K562 (cell line): Measurements from ENCODE around the gene RGS5. TPM values are rescaled to one million over a fixed set of nuclear protein-coding genes. Genes with fewer than 3 reads are reported as not detected.

Experiments
- ATAC-seq: fragments of 200-7000 bp; cut with Tn5 transposase; 3 replicates; pipeline ENCODE4 v1.9.1; 2020; ENCODE audit warnings: moderate library complexity
- BruUV-seq: library from RNA; stranded (reverse); fragments of 400-500 nt; replicated peaks from 2 replicates; lab custom pipeline; 2021; lab: Mats Ljungman, UMichigan
- CTCF ChIA-PET: fragments of 300-600 bp; formaldehyde crosslinking; extraction: SDS; loops from one replicate; lab custom pipeline; 2021; ENCODE audit warnings: low intra/inter-chr PET ratio; lab: Yijun Ruan, JAX
- POLR2A ChIA-PET: fragments of 300-600, 350-650 bp; sonication (Branson Sonifier 250); formaldehyde crosslinking; extraction: SDS; loops from one replicate; lab custom pipeline; 2021; ENCODE audit warnings: antibody characterized with exemption, inconsistent platforms; lab: Yijun Ruan, JAX
- DNase-seq, 4 experiments: peaks; one replicate each; pipeline versions ENCODE4 v3.0.0 to v3.0.0-alpha.2; 2011 to 2018; ENCODE audit warnings: low spot score in 3 of 4, mixed read lengths in 3 of 4; ENCODE audit errors: extremely low read depth in 1 of 4
- FAIRE-seq: peaks from 2 replicates; lab custom pipeline; 2011; peaks lifted over from hg19 to GRCh38; lab: Jason Lieb, UNC
- H2AFZ ChIP-seq: 2 replicates; pipeline ENCODE4 v1.6.0; 2011; ENCODE audit warnings: low read depth, low read length, control low read depth, inconsistent platforms
- H3K27ac ChIP-seq: fragments of 200-600 bp; 3 replicates; pipeline ENCODE4 v1.8.0; 2011; ENCODE audit warnings: low read depth, mild to moderate bottlenecking, control low read depth, inconsistent platforms, low read length, moderate library complexity, mixed read lengths; ENCODE audit errors: extremely low read depth
- H3K27me3 ChIP-seq, 2 experiments: fragments of 300-600 bp in 1 of 2; 2 replicates in 1 of 2; 3 replicates in 1 of 2; pipeline versions ENCODE4 v1.6.0 to v1.8.0; 2011; ENCODE audit warnings: inconsistent platforms in 2 of 2, low read length in 2 of 2, mild to moderate bottlenecking in 1 of 2, mixed read lengths in 1 of 2, moderate library complexity in 1 of 2; ENCODE audit not compliant: control insufficient read depth in 2 of 2, insufficient read depth in 2 of 2
- H3K36me3 ChIP-seq: fragments of 300-600 bp; 3 replicates; pipeline ENCODE4 v1.8.0; 2011; ENCODE audit warnings: mild to moderate bottlenecking, low read length, inconsistent platforms; ENCODE audit not compliant: control insufficient read depth, insufficient read depth
- H3K4me1 ChIP-seq, 2 experiments: fragments of 200-600 bp in 1 of 2; replicated peaks in 1 of 2; 2 replicates in 1 of 2; 3 replicates in 1 of 2; pipeline versions ENCODE4 v1.5.1 to v1.8.0; 2011; ENCODE audit warnings: inconsistent platforms in 2 of 2, low read length in 2 of 2, mild to moderate bottlenecking in 1 of 2, mixed read lengths in 1 of 2, moderate library complexity in 1 of 2; ENCODE audit not compliant: control insufficient read depth in 2 of 2, insufficient read depth in 2 of 2
- H3K4me2 ChIP-seq: 2 replicates; pipeline ENCODE4 v1.6.1; 2011; ENCODE audit warnings: low read length, control low read depth, inconsistent platforms, mixed read lengths; ENCODE audit not compliant: insufficient read depth
- H3K4me3 ChIP-seq: fragments of 200-600 bp; sonication (generic), shearing (Covaris generic); 2 replicates; pipeline ENCODE4 v1.5.1; 2016; ENCODE audit warnings: control low read depth, inconsistent platforms
- H3K79me2 ChIP-seq: fragments of 200-600 bp; 3 replicates; pipeline ENCODE4 v1.8.0; 2011; ENCODE audit warnings: low read length, inconsistent platforms; ENCODE audit not compliant: control insufficient read depth, insufficient read depth
- H3K9ac ChIP-seq, 2 experiments: 2 replicates each; pipeline versions ENCODE4 v1.6.0 to v1.6.1; 2011; ENCODE audit warnings: low read depth in 2 of 2, low read length in 2 of 2, control low read depth in 1 of 2, inconsistent platforms in 1 of 2, mild to moderate bottlenecking in 1 of 2, mixed read lengths in 1 of 2; ENCODE audit not compliant: insufficient read depth in 1 of 2
- H3K9me1 ChIP-seq: one replicate; pipeline ENCODE4 v1.6.0; 2011; ENCODE audit warnings: inconsistent platforms, mild to moderate bottlenecking, low read length, moderate library complexity; ENCODE audit not compliant: control insufficient read depth, insufficient read depth
- H3K9me3 ChIP-seq: replicated peaks from 2 replicates; pipeline ENCODE4 v1.5.1; 2011; ENCODE audit warnings: low read depth, low read length, inconsistent platforms; ENCODE audit not compliant: control insufficient read depth, insufficient read depth
- H4K20me1 ChIP-seq: replicated peaks from 2 replicates; pipeline ENCODE4 v1.6.1; 2011; ENCODE audit warnings: low read length, inconsistent platforms, mixed read lengths; ENCODE audit not compliant: control insufficient read depth, insufficient read depth
- ARHGAP35 ChIP-seq: fragments of 450-650 bp; IDR thresholded peaks from 2 replicates; pipeline ENCODE4 v1.6.1; 2018; ENCODE audit not compliant: partially characterized antibody
- BHLHE40 ChIP-seq: IDR thresholded peaks from 2 replicates; pipeline ENCODE4 v1.6.1; 2011; ENCODE audit warnings: low read length, improper control_type of control experiment
- ETV5 ChIP-seq: sonication (generic); formaldehyde crosslinking; IDR thresholded peaks from 2 replicates; pipeline ENCODE4 v1.4.0; 2020; ENCODE audit warnings: low read depth, mild to moderate bottlenecking, missing genetic modification reagents
- ILF3 ChIP-seq: fragments of 450-650 bp; IDR thresholded peaks from 2 replicates; pipeline ENCODE4 v1.6.1; 2018; ENCODE audit warnings: antibody characterized with exemption, mild to moderate bottlenecking, moderate library complexity, borderline replicate concordance
- SMAD2 ChIP-seq: fragments of 150-350 bp; IDR thresholded peaks from 2 replicates; pipeline ENCODE4 v1.6.1; 2014; ENCODE audit warnings: low read depth, mild to moderate bottlenecking, low read length
- TBP ChIP-seq: optimal IDR thresholded peaks from 2 replicates; pipeline ENCODE3; 2011; ENCODE audit warnings: low read depth, low read length, improper control_type of control experiment
- ZFP1 ChIP-seq: fragments of 450-650 bp; formaldehyde crosslinking; IDR thresholded peaks from 2 replicates; pipeline ENCODE4 v1.4.0; 2020; ENCODE audit warnings: mild to moderate bottlenecking, mixed read lengths
- ZNF232 ChIP-seq: sonication (generic); formaldehyde crosslinking; IDR thresholded peaks from 2 replicates; pipeline ENCODE4 v1.8.0; 2022; ENCODE audit warnings: mild to moderate bottlenecking, missing genetic modification reagents
- WGBS: fragments of 100-300 bp; shearing (Covaris generic); methylation state at CpG from one replicate; pipeline ENCODE4 v1.1.6; 2016; ENCODE audit warnings: low coverage, mixed read lengths; ENCODE audit not compliant: insufficient coverage; ENCODE audit errors: missing lambda C conversion rate; 5-methylcytosine and 5-hydroxymethylcytosine counted together
- in situ Hi-C: fragments of 300-500 bp; cut with MboI; formaldehyde crosslinking; loops from 4 replicates; pipeline ENCODE4 v1.15.0; 2018; ENCODE audit warnings: inconsistent platforms, mixed read lengths
- intact Hi-C: fragments of 100-400 bp; cut with micrococcal nuclease; formaldehyde crosslinking; loops from 2 replicates; pipeline ENCODE4 v1.14.2; 2022
- polyA plus RNA-seq, 8 experiments: library from polyadenylated mRNA; depleted of rRNA in 4 of 8; stranded (reverse) in 5 of 8; unstranded in 3 of 8; fragments of >200 nt; fragmentation: Nextera tagmentation in 2 of 8; fragmentation: Illumina TruSeq in 1 of 8; extraction: Ambion mirVana in 2 of 8; extraction: Trizol in 1 of 8; gene quantifications; 2 replicates each; pipeline versions ENCODE4 v1.2.1 to v1.2.3, GENCODE V29; 2011 to 2014; ENCODE audit warnings: inconsistent platforms in 1 of 8, missing spikeins in 1 of 8
- total RNA-seq, 7 experiments: library from RNA; depleted of rRNA in 6 of 7; stranded (reverse); fragments of >200 nt in 6 of 7; fragmentation: Illumina TruSeq in 2 of 7; extraction: Trizol in 2 of 7; gene quantifications; 2 replicates each; pipeline versions ENCODE4 v1.2.1 to v1.2.3, GENCODE V29; 2011 to 2021; ENCODE audit warnings: low replicate concordance in 1 of 7
- TF ChIP-seq, protein P1 (sequence below): fragments of 450-650 bp; IDR thresholded peaks from 2 replicates; pipeline ENCODE4 v1.6.1; 2016; ENCODE audit warnings: missing biosample characterization, missing genetic modification characterization
- TF ChIP-seq, protein P2 (sequence below): fragments of 450-650 bp; IDR thresholded peaks from 2 replicates; pipeline ENCODE4 v1.6.1; 2016; ENCODE audit warnings: low read depth, mild to moderate bottlenecking, moderate library complexity

Gene RGS5
- total and polyA plus RNA-seq, 9 of the 15 experiments (the other 6 are each of a cell fraction or from before 2014, with no cell fraction given), result 0.71 to 5.3 (median 2.4) TPM

GRCh38 chr1:163124812-163125211 is 77.9 kb downstream of the RGS5 start:
- CTCF ChIA-PET, result no interaction called here
- WGBS, result under 1% methylated on average over 4 of the region's 4 CpGs
- no TSS peak for BruUV-seq

More at GRCh38 chr1:163124812-163125211, 77.9 kb downstream of the RGS5 start:
- Histone ChIP-seq H3K4me2 (no peak overlapping the region), H3K27ac (no peak overlapping the region), H2AFZ (no peak overlapping the region), H4K20me1 (no peaks in the 10 kb centered on the region), H3K27me3 (no peaks in the 10 kb centered on the region; a peak in 1 of 5 replicates), H3K9me3 (no peaks in the 10 kb centered on the region), H3K79me2 (no peaks in the 10 kb centered on the region), H3K4me1 (no peaks in the 10 kb centered on the region), H3K9ac (no peak overlapping the region), H3K4me3 (no peak overlapping the region), H3K9me1 (no peaks in the 10 kb centered on the region), H3K36me3 (no peaks in the 10 kb centered on the region)
- intact Hi-C loops, result no loop called here
- ATAC-seq, result no peak
- POLR2A ChIA-PET, result no interaction called here
- TF ChIP-seq ETV5 (CRISPR knock-in tag) (no peak), ARHGAP35 (no peak), SMAD2 (no peak), ZFP1 (CRISPR knock-in tag) (no peak), TBP (no peak), ILF3 (no peak), ZNF232 (CRISPR knock-in tag) (no peak), BHLHE40 (no peak)
- TF ChIP-seq, protein P1, sequence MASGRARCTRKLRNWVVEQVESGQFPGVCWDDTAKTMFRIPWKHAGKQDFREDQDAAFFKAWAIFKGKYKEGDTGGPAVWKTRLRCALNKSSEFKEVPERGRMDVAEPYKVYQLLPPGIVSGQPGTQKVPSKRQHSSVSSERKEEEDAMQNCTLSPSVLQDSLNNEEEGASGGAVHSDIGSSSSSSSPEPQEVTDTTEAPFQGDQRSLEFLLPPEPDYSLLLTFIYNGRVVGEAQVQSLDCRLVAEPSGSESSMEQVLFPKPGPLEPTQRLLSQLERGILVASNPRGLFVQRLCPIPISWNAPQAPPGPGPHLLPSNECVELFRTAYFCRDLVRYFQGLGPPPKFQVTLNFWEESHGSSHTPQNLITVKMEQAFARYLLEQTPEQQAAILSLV (tag), result no peak
- TF ChIP-seq, protein P2, sequence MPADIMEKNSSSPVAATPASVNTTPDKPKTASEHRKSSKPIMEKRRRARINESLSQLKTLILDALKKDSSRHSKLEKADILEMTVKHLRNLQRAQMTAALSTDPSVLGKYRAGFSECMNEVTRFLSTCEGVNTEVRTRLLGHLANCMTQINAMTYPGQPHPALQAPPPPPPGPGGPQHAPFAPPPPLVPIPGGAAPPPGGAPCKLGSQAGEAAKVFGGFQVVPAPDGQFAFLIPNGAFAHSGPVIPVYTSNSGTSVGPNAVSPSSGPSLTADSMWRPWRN, result no peak
- FAIRE-seq, result no peak
- DNase-seq, result no peak
- in situ Hi-C loops, result no loop called here
